K562 treated with DMSO at 1 percent for 4 hours (cell line): ENCODE results near the gene PCDHGA2. TPM values are rescaled to one million over a fixed set of nuclear protein-coding genes. Genes with fewer than 3 reads are reported as not detected.

ENCODE experiments used
- total RNA-seq: library from RNA; unstranded; fragments of 300-600 nt; gene quantifications from 2 replicates; pipeline ENCODE4 v1.2.3, GENCODE V29; 2022; ENCODE audit not compliant: insufficient read depth

The PCDHGA2 gene
- total RNA-seq, 1 experiment from 2014 or later, result 0.12 TPM

Other genes starting within 250 kb of the PCDHGA2 start
- not detected in 2 replicates for gene PCDHB2, start 244.1 kb upstream of the PCDHGA2 start, total RNA-seq
- gene PCDHB3, start 238.3 kb upstream of the PCDHGA2 start, total RNA-seq, result not detected in 2 replicates
- not detected in 2 replicates for gene PCDHB4, start 216.9 kb upstream of the PCDHGA2 start, total RNA-seq
- not detected in 2 replicates for gene PCDHB5, start 203.6 kb upstream of the PCDHGA2 start, total RNA-seq
- not detected in 2 replicates for gene PCDHB6, start 188.7 kb upstream of the PCDHGA2 start, total RNA-seq
- gene PCDHB7, start 166.1 kb upstream of the PCDHGA2 start, total RNA-seq, result not detected in 2 replicates
- gene PCDHB8, start 161.0 kb upstream of the PCDHGA2 start, total RNA-seq, result not detected in 2 replicates
- not detected in 2 replicates for gene PCDHB16, start 156.4 kb upstream of the PCDHGA2 start, total RNA-seq
- gene PCDHB9, start 151.6 kb upstream of the PCDHGA2 start, total RNA-seq, result not detected in 2 replicates
- gene PCDHB10, start 146.4 kb upstream of the PCDHGA2 start, total RNA-seq, result not detected in 2 replicates
- not detected in 2 replicates for gene PCDHB11, start 139.1 kb upstream of the PCDHGA2 start, total RNA-seq
- gene PCDHB12, start 130.0 kb upstream of the PCDHGA2 start, total RNA-seq, result not detected in 2 replicates
- gene PCDHB13, start 124.8 kb upstream of the PCDHGA2 start, total RNA-seq, result not detected in 2 replicates
- gene PCDHB14, start 115.4 kb upstream of the PCDHGA2 start, total RNA-seq, result not detected in 2 replicates
- gene PCDHB15, start 93.4 kb upstream of the PCDHGA2 start, total RNA-seq, result not detected in 2 replicates
- gene SLC25A2, start 34.7 kb upstream of the PCDHGA2 start, total RNA-seq, result not detected in 2 replicates
- 87.4 and 92.8 TPM in 2 replicates for gene TAF7, start 18.0 kb upstream of the PCDHGA2 start, total RNA-seq
- gene PCDHGA1, start 8.2 kb upstream of the PCDHGA2 start, total RNA-seq, result 0.37 TPM in 1 of 2 replicates, not detected in the other
- 0.46 TPM in 1 of 2 replicates, not detected in the other for gene PCDHGA3, start 5.1 kb downstream of the PCDHGA2 start, total RNA-seq
- gene PCDHGB1, start 11.3 kb downstream of the PCDHGA2 start, total RNA-seq, result not detected in 2 replicates
- 0.42 and 0.76 TPM in 2 replicates for gene PCDHGA4, start 16.3 kb downstream of the PCDHGA2 start, total RNA-seq
- 0.48 and 0.70 TPM in 2 replicates for gene PCDHGB2, start 21.2 kb downstream of the PCDHGA2 start, total RNA-seq
- 0.16 TPM in 1 of 2 replicates, not detected in the other for gene PCDHGA5, start 25.4 kb downstream of the PCDHGA2 start, total RNA-seq
- 0.51 and 0.74 TPM in 2 replicates for gene PCDHGB3, start 31.5 kb downstream of the PCDHGA2 start, total RNA-seq
- gene PCDHGA6, start 35.1 kb downstream of the PCDHGA2 start, total RNA-seq, result 0.27 and 0.35 TPM in 2 replicates
- not detected in 2 replicates for gene PCDHGA7, start 44.0 kb downstream of the PCDHGA2 start, total RNA-seq
- 0.21 TPM in 1 of 2 replicates, not detected in the other for gene PCDHGB4, start 48.9 kb downstream of the PCDHGA2 start, total RNA-seq
- 0.24 TPM in 1 of 2 replicates, not detected in the other for gene PCDHGA8, start 53.9 kb downstream of the PCDHGA2 start, total RNA-seq
- not detected in 2 replicates for gene PCDHGB5, start 59.2 kb downstream of the PCDHGA2 start, total RNA-seq
- gene PCDHGA9, start 64.0 kb downstream of the PCDHGA2 start, total RNA-seq, result not detected in 2 replicates
- not detected in 2 replicates for gene PCDHGB6, start 69.3 kb downstream of the PCDHGA2 start, total RNA-seq
- gene PCDHGA10, start 74.2 kb downstream of the PCDHGA2 start, total RNA-seq, result not detected in 2 replicates
- not detected in 2 replicates for gene PCDHGB7, start 78.9 kb downstream of the PCDHGA2 start, total RNA-seq
- gene PCDHGA11, start 82.3 kb downstream of the PCDHGA2 start, total RNA-seq, result not detected in 2 replicates
- gene PCDHGA12, start 91.7 kb downstream of the PCDHGA2 start, total RNA-seq, result not detected in 2 replicates
- gene PCDHGC3, start 137.2 kb downstream of the PCDHGA2 start, total RNA-seq, result not detected in 2 replicates
- gene PCDHGC4, start 146.3 kb downstream of the PCDHGA2 start, total RNA-seq, result not detected in 2 replicates
- not detected in 2 replicates for gene PCDHGC5, start 150.3 kb downstream of the PCDHGA2 start, total RNA-seq